Endothelial cell of umbilical vein (primary cell): ENCODE results near the gene NTN1.

Source experiments
- CTCF ChIP-seq, 2 donors: IDR thresholded peaks; 1 replicate in 1 of 2; 2 replicates in 1 of 2; pipeline ENCODE4 v1.5.1; 2011; ENCODE audit warnings: low read length in 2 of 2, mild to moderate bottlenecking in 2 of 2, moderate library complexity in 2 of 2, control low read depth in 1 of 2, inconsistent platforms in 1 of 2, low read depth in 1 of 2; ENCODE audit not compliant: insufficient read depth in 1 of 2; ENCODE audit errors: extremely low read depth in 1 of 2
- EZH2 ChIP-seq: IDR thresholded peaks from 2 replicates; pipeline ENCODE4 v1.6.1; 2012; ENCODE audit warnings: borderline replicate concordance, low read depth, mild to moderate bottlenecking, moderate library complexity, low read length, inconsistent platforms; ENCODE audit not compliant: severe bottlenecking
- FOS ChIP-seq: IDR thresholded peaks from 2 replicates; pipeline ENCODE4 v1.6.1; 2011; ENCODE audit warnings: mild to moderate bottlenecking, low read length, moderate library complexity, borderline replicate concordance; ENCODE audit not compliant: insufficient read depth
- GATA2 ChIP-seq: IDR thresholded peaks from 2 replicates; pipeline ENCODE4 v1.7.0; 2011; ENCODE audit warnings: low read depth, mild to moderate bottlenecking, moderate library complexity, mixed read lengths, low read length; ENCODE audit not compliant: insufficient read length, insufficient read depth
- JUN ChIP-seq: IDR thresholded peaks from 2 replicates; pipeline ENCODE4 v1.6.1; 2011; ENCODE audit warnings: borderline replicate concordance, low read depth; ENCODE audit not compliant: insufficient read length, insufficient read depth
- MYC ChIP-seq: IDR thresholded peaks from one replicate; pipeline ENCODE4 v1.6.1; 2011; ENCODE audit warnings: mild to moderate bottlenecking, low read depth, low read length
- POLR2A ChIP-seq: IDR thresholded peaks from 2 replicates; pipeline ENCODE4 v1.6.1; 2012; ENCODE audit warnings: low read depth, mild to moderate bottlenecking, control low read depth, low read length
- POLR2AphosphoS5 ChIP-seq: IDR thresholded peaks from 2 replicates; pipeline ENCODE4 v1.6.1; 2012; ENCODE audit warnings: low read depth, mild to moderate bottlenecking, control low read depth, low read length, moderate library complexity; ENCODE audit not compliant: insufficient read depth
- TF ChIP-seq, protein P1 (sequence below): IDR thresholded peaks from 2 replicates; pipeline ENCODE4 v1.6.1; 2011; ENCODE audit not compliant: insufficient read depth, insufficient read length

- no peak for TF ChIP-seq CTCF (IDR thresholded peaks at IDR 0.05; ENCODE audit: extremely low read depth in 1 of 2, insufficient read depth in 1 of 2, low read depth in 1 of 2, low read length in 2 of 2)
- no peak for TF ChIP-seq EZH2
- TF ChIP-seq POLR2A = no peak
- TF ChIP-seq, protein P1, sequence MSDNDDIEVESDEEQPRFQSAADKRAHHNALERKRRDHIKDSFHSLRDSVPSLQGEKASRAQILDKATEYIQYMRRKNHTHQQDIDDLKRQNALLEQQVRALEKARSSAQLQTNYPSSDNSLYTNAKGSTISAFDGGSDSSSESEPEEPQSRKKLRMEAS = no peak
- TF ChIP-seq JUN = no peak
- TF ChIP-seq POLR2AphosphoS5 = no peak
- no peak for TF ChIP-seq MYC
- TF ChIP-seq GATA2 = no peak
- TF ChIP-seq FOS = no peak
These were observed 7.8 kb downstream of the NTN1 start for GRCh38 chr17:9028988-9029570.
